Mammary epithelial cell (primary cell): ENCODE data around the gene ACSS1.

Source experiments
- EZH2 ChIP-seq: IDR thresholded peaks from 2 replicates; pipeline ENCODE4 v1.6.1; 2012; ENCODE audit warnings: low read length, inconsistent platforms, borderline replicate concordance
- TF ChIP-seq, protein P1 (sequence below), 2 donors: IDR thresholded peaks in 1 of 2; conservative IDR thresholded peaks in 1 of 2; 2 replicates each; pipeline ENCODE4 v1.5.1; 2011 to 2012; ENCODE audit warnings: inconsistent platforms in 2 of 2, low read length in 2 of 2, mild to moderate bottlenecking in 2 of 2, control low read depth in 1 of 2, low read depth in 1 of 2; ENCODE audit not compliant: insufficient read depth in 1 of 2; ENCODE audit errors: extremely low read depth in 1 of 2

DNA sequence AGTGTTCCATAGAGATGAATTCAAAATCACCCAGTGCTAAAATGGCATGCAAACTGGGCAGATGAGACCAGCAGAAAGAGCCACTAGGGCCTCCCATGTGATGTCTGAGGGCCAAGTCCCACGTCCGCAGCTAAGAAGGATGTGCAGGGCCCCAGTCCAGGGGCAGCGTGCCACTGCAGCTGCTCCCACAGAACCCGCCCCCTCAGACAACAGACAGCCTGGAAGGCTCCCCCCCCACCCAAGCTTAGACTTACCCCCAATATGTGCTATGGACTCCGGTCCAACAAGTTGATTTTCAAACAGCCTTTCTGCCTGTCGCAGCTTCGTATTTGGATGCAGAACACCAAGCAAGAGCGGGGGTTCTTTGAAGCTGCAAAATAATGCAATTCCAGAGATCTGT is 79.4 kb downstream of the ACSS1 start:
- TF ChIP-seq, protein P1, sequence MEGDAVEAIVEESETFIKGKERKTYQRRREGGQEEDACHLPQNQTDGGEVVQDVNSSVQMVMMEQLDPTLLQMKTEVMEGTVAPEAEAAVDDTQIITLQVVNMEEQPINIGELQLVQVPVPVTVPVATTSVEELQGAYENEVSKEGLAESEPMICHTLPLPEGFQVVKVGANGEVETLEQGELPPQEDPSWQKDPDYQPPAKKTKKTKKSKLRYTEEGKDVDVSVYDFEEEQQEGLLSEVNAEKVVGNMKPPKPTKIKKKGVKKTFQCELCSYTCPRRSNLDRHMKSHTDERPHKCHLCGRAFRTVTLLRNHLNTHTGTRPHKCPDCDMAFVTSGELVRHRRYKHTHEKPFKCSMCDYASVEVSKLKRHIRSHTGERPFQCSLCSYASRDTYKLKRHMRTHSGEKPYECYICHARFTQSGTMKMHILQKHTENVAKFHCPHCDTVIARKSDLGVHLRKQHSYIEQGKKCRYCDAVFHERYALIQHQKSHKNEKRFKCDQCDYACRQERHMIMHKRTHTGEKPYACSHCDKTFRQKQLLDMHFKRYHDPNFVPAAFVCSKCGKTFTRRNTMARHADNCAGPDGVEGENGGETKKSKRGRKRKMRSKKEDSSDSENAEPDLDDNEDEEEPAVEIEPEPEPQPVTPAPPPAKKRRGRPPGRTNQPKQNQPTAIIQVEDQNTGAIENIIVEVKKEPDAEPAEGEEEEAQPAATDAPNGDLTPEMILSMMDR (conservative IDR thresholded peaks at IDR 0.05 in 1 of 2, IDR thresholded peaks at IDR 0.05 in 1 of 2; ENCODE audit: extremely low read depth in 1 of 2, insufficient read depth in 1 of 2, low read depth in 1 of 2, low read length in 2 of 2), result no peak
- TF ChIP-seq EZH2, result no peak
